Adrenal gland (tissue), 5 donors: ENCODE data around the gene MYO9A.

Source experiments
- CTCF ChIP-seq, 6 experiments: fragments of 450-650 bp in 4 of 6; fragments of 200-600 bp in 2 of 6; sonication (generic) in 1 of 6; IDR thresholded peaks; 1 replicate in 5 of 6; 2 replicates in 1 of 6; pipeline versions ENCODE4 v1.5.1 to v1.8.0; 2016 to 2021; ENCODE audit warnings: antibody characterized with exemption in 6 of 6, mild to moderate bottlenecking in 2 of 6, moderate library complexity in 1 of 6
- POLR2A ChIP-seq, 2 donors: fragments of 450-650 bp; IDR thresholded peaks; one replicate each; pipeline ENCODE4 v1.6.1; 2017; ENCODE audit warnings: antibody characterized with exemption in 2 of 2, mild to moderate bottlenecking in 2 of 2, moderate library complexity in 1 of 2
- donor health status: DM: no; HTN: no; CAD: no.

- no peak for TF ChIP-seq CTCF (IDR thresholded peaks at IDR 0.05)
- no peak for TF ChIP-seq POLR2A (IDR thresholded peaks at IDR 0.05)
Measured at GRCh38 chr15:71804695-71805470, 313.1 kb downstream of the MYO9A start.
